ENCODE data around the gene DSE. TPM values are rescaled to one million over a fixed set of nuclear protein-coding genes. Genes with fewer than 3 reads are reported as not detected.

DSE gene
- total RNA-seq, 4 donors from 2014 or later = 71.2 to 129 (median 119) TPM

GRCh38 chr6:116482780-116483179 lies 112.0 kb downstream of the DSE start:
- no peak for TF ChIP-seq CTCF (IDR thresholded peaks at IDR 0.05; ENCODE audit: low read depth)

- no peak for TF ChIP-seq CTCF (IDR thresholded peaks at IDR 0.05; ENCODE audit: low read depth)
Observed at GRCh38 chr6:116483616-116484015, 112.9 kb downstream of the DSE start.

GRCh38 chr6:116485559-116486184 lies 114.9 kb downstream of the DSE start:
- TF ChIP-seq CTCF (IDR thresholded peaks at IDR 0.05; ENCODE audit: low read depth) = no peak

GRCh38 chr6:116491610-116492330 lies 121.0 kb downstream of the DSE start:
- no peak for TF ChIP-seq CTCF (IDR thresholded peaks at IDR 0.05; ENCODE audit: low read depth)

GRCh38 chr6:116492331-116493067 lies 121.8 kb downstream of the DSE start:
- TF ChIP-seq CTCF (IDR thresholded peaks at IDR 0.05; ENCODE audit: low read depth) = no peak

Other genes starting within 250 kb of the DSE start
- not detected for gene COL10A1, start 244.8 kb upstream of the DSE start, total RNA-seq
- 1 to 10 TPM; 5.6 to 8.5 (median 8.3) TPM for gene TSPYL4, start 116.9 kb upstream of the DSE start, total RNA-seq
- 10 to 100 TPM; 38.2 to 68.8 (median 50.1) TPM for gene TSPYL1, start 91.0 kb upstream of the DSE start, total RNA-seq
- 1 to 10 TPM in 3 of 4 donors, under 1 TPM in 1; 0.65 to 9.2 (median 3.7) TPM for gene CALHM6, start 90.4 kb downstream of the DSE start, total RNA-seq
- 1 to 10 TPM; 2.3 to 3.3 (median 2.7) TPM for gene CALHM5, start 140.7 kb downstream of the DSE start, total RNA-seq
- gene TRAPPC3L, start 174.7 kb downstream of the DSE start, total RNA-seq = under 1 TPM in 1 of 4 donors, not detected in 3; 0.33 TPM
- not detected for gene CALHM4, start 182.8 kb downstream of the DSE start, total RNA-seq
- gene RWDD1, start 200.6 kb downstream of the DSE start, total RNA-seq = 10 to 100 TPM; 42.2 to 70.6 (median 50.4) TPM
- under 1 TPM in 2 of 4 donors, not detected in 2; 0.17 to 0.22 TPM for gene RSPH4A, start 245.5 kb downstream of the DSE start, total RNA-seq

Measured in subcutaneous adipose tissue (tissue), 4 donors.